ENCODE data around the gene GRIN3B.

DNA sequence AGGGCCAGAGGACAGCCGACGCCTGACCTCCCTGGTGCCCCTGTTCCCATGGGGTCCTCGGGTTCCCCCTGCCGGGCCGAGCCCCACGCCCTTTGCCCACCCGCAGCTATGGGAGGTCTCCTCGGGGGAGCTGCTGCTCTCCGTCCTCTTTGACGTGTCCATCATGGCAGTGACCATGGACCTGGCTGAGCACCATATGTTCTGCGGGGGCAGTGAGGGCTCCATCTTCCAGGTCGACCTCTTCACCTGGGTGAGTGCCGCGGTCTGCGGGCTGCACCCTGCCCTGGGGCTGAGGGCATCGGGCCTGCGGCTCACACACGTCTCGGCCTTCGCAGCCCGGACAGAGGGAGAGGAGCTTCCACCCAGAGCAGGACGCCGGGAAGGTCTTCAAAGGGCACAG is 9.5 kb upstream of the GRIN3B start:
- TF ChIP-seq EZH2 (IDR thresholded peaks at IDR 0.05; ENCODE audit: insufficient read depth, poor library complexity, severe bottlenecking) (no peak), EZH2phosphoT487 (IDR thresholded peaks at IDR 0.05; ENCODE audit: insufficient read depth, low read depth) (no peak)
